HG03066 (cell line): ENCODE measurements around the gene SLC34A2.

ENCODE experiments used
- ATAC-seq: cut with Tn5 transposase; IDR thresholded peaks from one replicate; pipeline ENCODE4 v1.9.1; 2021; ENCODE audit warnings: low read depth; ENCODE audit not compliant: unreplicated experiment

Gene SLC34A2

DNA sequence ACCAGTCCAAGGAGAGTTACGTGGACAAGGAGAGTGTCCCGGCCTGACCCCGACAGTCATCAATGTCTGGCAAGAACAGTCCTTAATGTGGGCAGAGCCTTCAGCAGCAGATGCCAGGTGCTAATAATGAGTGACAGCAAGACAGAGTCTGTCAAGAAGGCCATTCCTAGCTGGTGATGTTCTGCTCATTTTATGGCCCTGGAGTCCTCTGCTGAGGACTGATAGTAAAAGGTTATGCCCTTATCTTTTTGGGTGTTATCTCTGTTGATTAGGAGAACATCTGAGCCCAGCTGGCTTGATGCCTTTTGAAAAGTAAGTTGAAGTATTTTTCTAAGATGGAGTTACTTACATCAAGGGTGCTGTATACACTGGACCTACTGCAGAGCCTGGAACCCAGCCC, 67.3 kb downstream of the SLC34A2 start:
- no peak for ATAC-seq

DNA sequence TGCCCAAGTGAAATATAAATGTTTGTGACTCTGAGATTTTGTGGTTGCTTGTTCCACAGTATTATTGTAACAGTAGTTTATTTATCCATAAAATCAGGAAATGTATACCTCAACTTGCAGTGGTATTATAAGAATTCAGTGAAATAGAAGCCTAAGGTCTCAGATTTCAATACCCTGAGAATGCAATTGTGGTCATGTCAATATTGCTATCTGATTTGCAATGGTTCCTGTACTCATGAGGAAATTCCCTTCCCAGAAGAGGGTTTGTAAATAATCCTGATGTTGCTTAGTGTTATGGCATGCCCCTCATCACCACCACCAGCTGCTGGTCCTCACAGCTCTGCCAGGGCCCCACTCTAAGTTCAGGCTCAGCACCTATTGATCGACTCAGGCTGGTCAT, 67.8 kb downstream of the SLC34A2 start:
- no peak for ATAC-seq

DNA sequence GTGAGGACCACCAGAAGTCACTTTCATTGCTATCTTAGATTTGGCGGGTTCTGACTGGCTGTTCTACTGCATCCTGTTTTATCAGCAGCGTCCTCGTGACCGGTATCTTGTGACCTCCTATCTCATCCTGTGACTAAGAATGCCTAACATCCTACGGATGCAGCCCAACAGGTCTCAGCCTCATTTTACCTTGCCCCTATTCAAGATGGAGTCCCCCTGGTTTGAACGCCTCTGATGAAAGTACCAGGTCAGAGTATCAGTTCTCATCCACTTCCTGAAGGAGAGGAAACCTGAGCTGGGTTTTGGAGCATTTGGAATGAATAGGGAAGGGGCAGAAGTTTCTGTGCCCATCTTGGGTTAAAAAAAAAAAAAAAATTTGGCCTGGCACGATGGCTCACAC, 70.2 kb downstream of the SLC34A2 start:
- no peak for ATAC-seq

DNA sequence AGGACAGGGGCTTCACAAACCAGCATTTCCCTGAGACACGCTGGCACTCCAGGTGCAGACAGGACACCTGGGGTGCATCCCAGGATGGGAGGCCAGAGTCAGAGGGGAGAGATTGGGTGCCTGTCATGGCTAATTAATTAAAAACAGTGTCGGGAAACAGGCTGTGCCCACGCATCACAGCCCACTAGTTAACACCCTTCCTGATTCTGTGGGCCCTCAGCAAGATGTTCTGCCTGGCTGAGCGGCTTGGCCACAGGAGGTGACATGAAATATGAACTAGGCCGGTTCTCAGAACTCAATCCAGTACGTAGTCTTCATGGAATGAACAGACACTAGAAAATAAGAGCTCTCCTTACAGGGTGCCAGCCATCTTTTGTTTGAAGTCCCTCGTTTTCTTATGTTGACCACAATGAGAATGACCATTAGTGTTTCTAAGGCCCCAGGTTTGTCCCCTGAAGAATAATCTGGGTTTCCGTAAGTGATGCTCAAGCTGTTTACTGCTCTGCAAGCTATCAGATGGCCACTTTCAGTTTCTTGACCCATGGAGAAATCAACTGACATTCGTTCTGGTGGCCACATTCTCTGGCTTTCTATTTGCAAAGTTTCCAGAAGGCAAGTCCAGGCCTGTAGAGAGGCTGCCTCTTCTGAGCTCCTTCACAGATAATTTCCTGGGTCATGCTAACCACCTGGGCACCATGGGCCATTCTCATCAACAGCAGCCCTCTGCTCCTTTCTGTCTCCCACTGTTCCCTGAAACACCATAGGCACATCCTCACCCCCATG, 72.3 kb downstream of the SLC34A2 start:
- no peak for ATAC-seq
